Gastrocnemius medialis (tissue), 4 donors: ENCODE measurements around the gene ADARB2.

ENCODE experiments used
- CTCF ChIP-seq, 5 experiments: fragments of 450-650 bp in 3 of 5; fragments of 200-600 bp in 2 of 5; sonication (generic) in 2 of 5; IDR thresholded peaks in 4 of 5; conservative IDR thresholded peaks in 1 of 5; 1 replicate in 4 of 5; 2 replicates in 1 of 5; pipeline ENCODE4 v1.5.1; 2016 to 2019; ENCODE audit warnings: antibody characterized with exemption in 5 of 5, mild to moderate bottlenecking in 3 of 5, moderate library complexity in 3 of 5
- POLR2A ChIP-seq, 2 donors: fragments of 450-650 bp; IDR thresholded peaks; one replicate each; pipeline ENCODE4 v1.6.1; 2017; ENCODE audit warnings: antibody characterized with exemption in 2 of 2, mild to moderate bottlenecking in 2 of 2, moderate library complexity in 2 of 2

GRCh38 chr10:1214882-1215540, 522.3 kb downstream of the ADARB2 start:
- no peak for TF ChIP-seq CTCF (IDR thresholded peaks at IDR 0.05 in 4 of 5, conservative IDR thresholded peaks at IDR 0.05 in 1 of 5)
- TF ChIP-seq POLR2A (IDR thresholded peaks at IDR 0.05), result no peak
